Endothelial cell of umbilical vein (primary cell): ENCODE results near the gene SYNPR. TPM values are rescaled to one million over a fixed set of nuclear protein-coding genes. Genes with fewer than 3 reads are reported as not detected.

Experiments
- BruUV-seq: library from RNA; stranded (reverse); fragments of 400-500 nt; replicated peaks from 2 replicates; lab custom pipeline; 2021; lab: Mats Ljungman, UMichigan
- CTCF ChIA-PET: fragments of 300-600, 350-600 bp; sonication (Branson Sonifier 250); formaldehyde crosslinking; loops from one replicate; lab custom pipeline; 2021; ENCODE audit warnings: antibody characterized with exemption, inconsistent platforms; lab: Charles Lee
- POLR2A ChIA-PET: fragments of 300-600, 350-600 bp; sonication (Branson Sonifier 250); formaldehyde crosslinking; loops from one replicate; lab custom pipeline; 2021; ENCODE audit warnings: antibody characterized with exemption, inconsistent platforms; lab: Charles Lee
- DNase-seq: peaks from one replicate; pipeline ENCODE4 v3.0.0-alpha.2; 2011; ENCODE audit warnings: low read depth, low spot score
- FAIRE-seq: peaks from 2 replicates; lab custom pipeline; 2011; peaks lifted over from hg19 to GRCh38; lab: Jason Lieb, UNC
- H2AFZ ChIP-seq: 2 replicates; pipeline ENCODE4 v1.6.0; 2012; ENCODE audit warnings: low read depth, low read length, control low read depth, inconsistent platforms
- H3K27ac ChIP-seq: 2 replicates; pipeline ENCODE4 v1.5.1; 2011; ENCODE audit warnings: low read depth, mild to moderate bottlenecking, control low read depth, low read length, moderate library complexity; ENCODE audit not compliant: insufficient read depth
- H3K27me3 ChIP-seq, 2 experiments: 2 replicates each; pipeline versions ENCODE4 v1.6.0 to v1.6.1; 2011; ENCODE audit warnings: low read length in 2 of 2, mixed read lengths in 1 of 2; ENCODE audit not compliant: control insufficient read depth in 2 of 2, insufficient read depth in 2 of 2
- H3K36me3 ChIP-seq, 2 experiments: 2 replicates in 1 of 2; 3 replicates in 1 of 2; pipeline ENCODE4 v1.5.1; 2011; ENCODE audit warnings: low read length in 2 of 2, mild to moderate bottlenecking in 1 of 2, moderate library complexity in 1 of 2; ENCODE audit not compliant: control insufficient read depth in 2 of 2, insufficient read depth in 2 of 2; ENCODE audit errors: extremely low read depth in 1 of 2
- H3K4me1 ChIP-seq: 3 replicates; pipeline ENCODE4 v1.5.1; 2011; ENCODE audit warnings: mild to moderate bottlenecking, low read length; ENCODE audit not compliant: control insufficient read depth, insufficient read depth; ENCODE audit errors: extremely low read depth
- H3K4me2 ChIP-seq: 2 replicates; pipeline ENCODE4 v1.6.1; 2011; ENCODE audit warnings: low read length, control low read depth, mixed read lengths; ENCODE audit not compliant: insufficient read depth
- H3K4me3 ChIP-seq, 3 experiments: fragments of 200-600 bp in 1 of 3; sonication (generic), shearing (Covaris generic) in 1 of 3; replicated peaks in 1 of 3; 2 replicates each; pipeline ENCODE4 v1.5.1; 2011 to 2016; ENCODE audit warnings: control low read depth in 3 of 3, low read length in 3 of 3, mild to moderate bottlenecking in 2 of 3, inconsistent platforms in 1 of 3, low read depth in 1 of 3, moderate library complexity in 1 of 3; ENCODE audit not compliant: insufficient read depth in 1 of 3
- H3K79me2 ChIP-seq: 2 replicates; pipeline ENCODE4 v1.6.0; 2012; ENCODE audit warnings: low read length, inconsistent platforms; ENCODE audit not compliant: control insufficient read depth, insufficient read depth
- H3K9ac ChIP-seq: replicated peaks from 2 replicates; pipeline ENCODE3; 2011; ENCODE audit warnings: low read length, control low read depth; ENCODE audit not compliant: insufficient read depth; ENCODE audit errors: extremely low read depth
- H3K9me1 ChIP-seq: replicated peaks from 3 replicates; pipeline ENCODE4 v1.6.0; 2011; ENCODE audit warnings: mild to moderate bottlenecking, low read length; ENCODE audit not compliant: control insufficient read depth, insufficient read depth; ENCODE audit errors: extremely low read depth
- H3K9me3 ChIP-seq: replicated peaks from 2 replicates; pipeline ENCODE4 v1.5.1; 2012; ENCODE audit warnings: low read length, inconsistent platforms; ENCODE audit not compliant: control insufficient read depth, insufficient read depth
- H4K20me1 ChIP-seq: replicated peaks from 2 replicates; pipeline ENCODE3; 2011; ENCODE audit warnings: mild to moderate bottlenecking, low read length; ENCODE audit not compliant: control insufficient read depth, insufficient read depth; ENCODE audit errors: extremely low read depth
- CTCF ChIP-seq, 2 donors: IDR thresholded peaks; 1 replicate in 1 of 2; 2 replicates in 1 of 2; pipeline ENCODE4 v1.5.1; 2011; ENCODE audit warnings: low read length in 2 of 2, mild to moderate bottlenecking in 2 of 2, moderate library complexity in 2 of 2, control low read depth in 1 of 2, inconsistent platforms in 1 of 2, low read depth in 1 of 2; ENCODE audit not compliant: insufficient read depth in 1 of 2; ENCODE audit errors: extremely low read depth in 1 of 2
- EZH2 ChIP-seq: IDR thresholded peaks from 2 replicates; pipeline ENCODE4 v1.6.1; 2012; ENCODE audit warnings: borderline replicate concordance, low read depth, mild to moderate bottlenecking, moderate library complexity, low read length, inconsistent platforms; ENCODE audit not compliant: severe bottlenecking
- FOS ChIP-seq: IDR thresholded peaks from 2 replicates; pipeline ENCODE4 v1.6.1; 2011; ENCODE audit warnings: mild to moderate bottlenecking, low read length, moderate library complexity, borderline replicate concordance; ENCODE audit not compliant: insufficient read depth
- GATA2 ChIP-seq: IDR thresholded peaks from 2 replicates; pipeline ENCODE4 v1.7.0; 2011; ENCODE audit warnings: low read depth, mild to moderate bottlenecking, moderate library complexity, mixed read lengths, low read length; ENCODE audit not compliant: insufficient read length, insufficient read depth
- JUN ChIP-seq: IDR thresholded peaks from 2 replicates; pipeline ENCODE4 v1.6.1; 2011; ENCODE audit warnings: borderline replicate concordance, low read depth; ENCODE audit not compliant: insufficient read length, insufficient read depth
- MAX ChIP-seq: IDR thresholded peaks from 2 replicates; pipeline ENCODE4 v1.6.1; 2011; ENCODE audit not compliant: insufficient read depth, insufficient read length
- MYC ChIP-seq: IDR thresholded peaks from one replicate; pipeline ENCODE4 v1.6.1; 2011; ENCODE audit warnings: mild to moderate bottlenecking, low read depth, low read length
- POLR2A ChIP-seq: IDR thresholded peaks from 2 replicates; pipeline ENCODE4 v1.6.1; 2012; ENCODE audit warnings: low read depth, mild to moderate bottlenecking, control low read depth, low read length
- POLR2AphosphoS5 ChIP-seq: IDR thresholded peaks from 2 replicates; pipeline ENCODE4 v1.6.1; 2012; ENCODE audit warnings: low read depth, mild to moderate bottlenecking, control low read depth, low read length, moderate library complexity; ENCODE audit not compliant: insufficient read depth
- dilution Hi-C: fragments of 300-500 bp; cut with MboI; formaldehyde crosslinking; loops from one replicate; pipeline ENCODE4 v1.15.0; 2019; ENCODE audit warnings: low sequenced_read_pairs; ENCODE audit not compliant: extremely low pct_ligation_motif_present
- intact Hi-C: fragments of 100-400 bp; cut with micrococcal nuclease; formaldehyde crosslinking; loops from one replicate; pipeline ENCODE4 v1.10.0; 2022
- polyA plus RNA-seq, 4 experiments: library from polyadenylated mRNA; depleted of rRNA in 3 of 4; stranded (reverse) in 3 of 4; unstranded in 1 of 4; fragments of >200 nt; gene quantifications; 2 replicates each; pipeline versions ENCODE4 v1.2.1 to v1.2.3, GENCODE V29; 2011 to 2012; ENCODE audit warnings: missing spikeins in 1 of 4
- total RNA-seq: library from RNA; stranded (reverse); gene quantifications from 2 replicates; pipeline ENCODE4 v1.2.3, GENCODE V29; 2021

SYNPR gene
- total and polyA plus RNA-seq, 2 donors (not counting 3 experiments of a cell fraction or from before 2014, with no cell fraction given): not detected

GRCh38 chr3:63571682-63572081 is 293.6 kb downstream of the SYNPR start:
- Histone ChIP-seq H3K27ac (no peak overlapping the region), H3K27me3 (no peaks in the 10 kb centered on the region), H3K4me1 (no peaks in the 10 kb centered on the region), H3K9ac (no peak overlapping the region), H3K36me3 (no peaks in the 10 kb centered on the region), H2AFZ (no peak overlapping the region), H3K79me2 (no peaks in the 10 kb centered on the region), H3K4me2 (no peak overlapping the region), H4K20me1 (no peaks in the 10 kb centered on the region), H3K4me3 (no peak overlapping the region), H3K9me1 (no peaks in the 10 kb centered on the region), H3K9me3 (no peaks in the 10 kb centered on the region)
- BruUV-seq: no TSS peak
- dilution Hi-C loops (no loop called here), intact Hi-C loops (no loop called here)
- FAIRE-seq: no peak
- ChIA-PET CTCF (no interaction called here), POLR2A (no interaction called here)
- no peak for TF ChIP-seq POLR2A
- no peak for TF ChIP-seq JUN
- TF ChIP-seq MAX: no peak
- TF ChIP-seq POLR2AphosphoS5: no peak
- TF ChIP-seq MYC: no peak
- no peak for TF ChIP-seq EZH2
- no peak for TF ChIP-seq FOS
- no peak for TF ChIP-seq CTCF (IDR thresholded peaks at IDR 0.05; ENCODE audit: extremely low read depth in 1 of 2, insufficient read depth in 1 of 2, low read depth in 1 of 2, low read length in 2 of 2)
- TF ChIP-seq GATA2: no peak
- DNase-seq: no peak
